HepG2 (cell line): ENCODE data around the gene AMZ1. TPM values are rescaled to one million over a fixed set of nuclear protein-coding genes. Genes with fewer than 3 reads are reported as not detected.

Experiments
- CBFB ChIP-seq: sonication (generic); formaldehyde crosslinking; IDR thresholded peaks from 2 replicates; pipeline ENCODE4 v1.4.0; 2020; ENCODE audit warnings: missing genetic modification reagents
- CCAR2 ChIP-seq: fragments of 200-400 bp; formaldehyde crosslinking; optimal IDR thresholded peaks from 2 replicates; pipeline ENCODE3; 2018; ENCODE audit warnings: low read depth, mild to moderate bottlenecking, low read length, moderate library complexity
- DPF2 ChIP-seq: sonication (generic); formaldehyde crosslinking; IDR thresholded peaks from 2 replicates; pipeline ENCODE4 v1.4.0; 2020; ENCODE audit warnings: mild to moderate bottlenecking, low read depth, missing genetic modification reagents, borderline replicate concordance
- GABPB1 ChIP-seq: IDR thresholded peaks from 2 replicates; pipeline ENCODE4 v1.6.1; 2016; ENCODE audit warnings: mild to moderate bottlenecking, missing genetic modification reagents, moderate library complexity, missing compliant biosample characterization
- HDAC1 ChIP-seq: sonication (generic); formaldehyde crosslinking; IDR thresholded peaks from 2 replicates; pipeline ENCODE4 v1.5.1; 2020; ENCODE audit warnings: mild to moderate bottlenecking, missing genetic modification reagents
- HNRNPL ChIP-seq: fragments of 200-400 bp; formaldehyde crosslinking; IDR thresholded peaks from 2 replicates; pipeline ENCODE4 v1.6.1; 2017; ENCODE audit warnings: mild to moderate bottlenecking, low read depth, low read length
- KDM3A ChIP-seq: IDR thresholded peaks from 2 replicates; pipeline ENCODE4 v1.6.1; 2018; ENCODE audit warnings: low read depth, missing compliant biosample characterization
- NRL ChIP-seq: sonication (generic); formaldehyde crosslinking; IDR thresholded peaks from 2 replicates; pipeline ENCODE4 v1.5.0; 2020; ENCODE audit warnings: missing genetic modification reagents, mild to moderate bottlenecking, moderate library complexity, borderline replicate concordance
- RXRA ChIP-seq: sonication (generic); formaldehyde crosslinking; IDR thresholded peaks from 2 replicates; pipeline ENCODE4 v1.5.1; 2020; ENCODE audit warnings: missing genetic modification reagents
- SOX6 ChIP-seq, 2 experiments: fragments of 450-650 bp in 1 of 2; sonication (generic) in 1 of 2; formaldehyde crosslinking in 1 of 2; IDR thresholded peaks; 2 replicates each; pipeline versions ENCODE4 v1.4.0 to v1.6.1; 2017 to 2020; ENCODE audit warnings: antibody characterized with exemption in 1 of 2, mild to moderate bottlenecking in 1 of 2, missing genetic modification reagents in 1 of 2
- SRSF1 ChIP-seq: fragments of 200-400 bp; formaldehyde crosslinking; optimal IDR thresholded peaks from 2 replicates; pipeline ENCODE3; 2017; ENCODE audit warnings: mild to moderate bottlenecking, low read depth, low read length, moderate library complexity
- STAG1 ChIP-seq: sonication (generic); formaldehyde crosslinking; IDR thresholded peaks from 2 replicates; pipeline ENCODE4 v1.4.0; 2020; ENCODE audit warnings: missing genetic modification reagents
- ZMYM4 ChIP-seq: sonication (generic); formaldehyde crosslinking; IDR thresholded peaks from 2 replicates; pipeline ENCODE4 v1.8.1; 2023; ENCODE audit warnings: mild to moderate bottlenecking, missing genetic modification reagents
- ZNF263 ChIP-seq: sonication (generic); formaldehyde crosslinking; IDR thresholded peaks from 2 replicates; pipeline ENCODE4 v1.4.0; 2020; ENCODE audit warnings: missing genetic modification reagents
- ZNF367 ChIP-seq: sonication (generic); formaldehyde crosslinking; IDR thresholded peaks from 2 replicates; pipeline ENCODE4 v1.4.0; 2020; ENCODE audit warnings: missing genetic modification reagents, borderline replicate concordance
- ZSCAN9 ChIP-seq: IDR thresholded peaks from 2 replicates; pipeline ENCODE4 v1.6.1; 2016; ENCODE audit warnings: borderline replicate concordance
- polyA plus RNA-seq, 8 experiments: library from polyadenylated mRNA; depleted of rRNA in 3 of 8; stranded (reverse) in 7 of 8; unstranded in 1 of 8; fragments of >200 nt; fragmentation: Illumina TruSeq in 4 of 8; extraction: Trizol in 4 of 8; gene quantifications; 2 replicates each; pipeline versions ENCODE4 v1.2.1 to v1.2.3, GENCODE V29; 2011 to 2016; ENCODE audit warnings: low read depth in 4 of 8, missing spikeins in 1 of 8, mixed read lengths in 1 of 8; ENCODE audit not compliant: insufficient read depth in 1 of 8
- total RNA-seq, 5 experiments: library from RNA; depleted of rRNA; stranded (reverse); fragments of >200 nt; fragmentation: Illumina TruSeq; extraction: Trizol; gene quantifications; 2 replicates each; pipeline ENCODE4 v1.2.3, GENCODE V29; 2016; ENCODE audit warnings: low read depth in 1 of 5
- TF ChIP-seq, protein P1 (sequence below): sonication (generic); formaldehyde crosslinking; conservative IDR thresholded peaks from 2 replicates; pipeline ENCODE4 v1.4.0; 2020; ENCODE audit warnings: missing genetic modification reagents
- TF ChIP-seq, protein P2 (sequence below): sonication (generic); formaldehyde crosslinking; IDR thresholded peaks from 2 replicates; pipeline ENCODE4 v1.4.0; 2020; ENCODE audit warnings: missing genetic modification reagents
- TF ChIP-seq, protein P3 (sequence below): sonication (generic); formaldehyde crosslinking; IDR thresholded peaks from 2 replicates; pipeline ENCODE4; 2020; ENCODE audit warnings: missing genetic modification reagents, mild to moderate bottlenecking, borderline replicate concordance
- TF ChIP-seq, protein P4 (sequence below): IDR thresholded peaks from 2 replicates; pipeline ENCODE4 v1.6.1; 2016; ENCODE audit warnings: mild to moderate bottlenecking, missing biosample characterization, missing genetic modification reagents
- TF ChIP-seq, protein P5 (sequence below): sonication (generic); formaldehyde crosslinking; IDR thresholded peaks from 2 replicates; pipeline ENCODE4 v1.4.0; 2020; ENCODE audit warnings: mild to moderate bottlenecking, missing genetic modification reagents

Gene AMZ1
- total and polyA plus RNA-seq, 2 of the 13 experiments (the other 11 are each of a cell fraction or from before 2014, with no cell fraction given): 0.03 TPM; not detected in 1

DNA sequence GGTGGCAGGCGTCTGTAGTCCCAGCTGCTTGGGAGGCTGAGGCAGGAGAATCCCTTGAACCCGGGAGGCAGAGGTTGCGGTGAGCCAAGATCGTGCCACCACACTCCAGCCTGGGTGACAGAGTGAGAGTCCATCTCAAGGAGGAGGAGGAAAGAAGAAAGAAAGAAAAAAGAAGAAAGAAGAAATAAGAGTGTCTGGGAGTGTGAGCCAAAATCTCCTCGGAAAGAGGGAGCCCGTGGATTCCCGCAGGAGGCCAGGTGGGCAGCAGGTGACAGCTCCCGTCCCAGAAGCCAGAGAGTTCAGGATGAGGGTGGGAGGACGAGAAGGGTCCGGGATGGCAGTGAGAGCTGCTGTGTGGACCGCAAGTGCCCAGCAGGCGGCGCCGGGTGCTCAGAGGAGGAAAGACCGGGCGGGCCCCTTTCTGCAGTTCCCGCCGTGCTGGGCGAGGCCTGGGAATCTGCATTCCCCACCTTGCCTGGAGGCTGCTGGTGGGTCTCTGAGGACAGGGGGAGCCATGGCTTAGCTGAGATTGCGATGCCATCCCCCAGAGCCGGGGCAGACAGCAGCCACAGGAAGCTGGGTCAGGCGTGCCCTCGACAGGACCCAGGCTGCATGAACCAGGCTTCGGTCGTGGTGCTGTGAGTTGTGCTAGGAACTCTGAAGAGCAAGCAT is 17.1 kb upstream of the AMZ1 start (continued):
- TF ChIP-seq ZNF367 (CRISPR knock-in tag) (no peak), GABPB1 (CRISPR knock-in tag) (peak; percentile 54; the same call in 1 of the 2 replicates), ZMYM4 (0 out of 2 replicates have a peak, but pooled peaks have one; percentile 34), HDAC1 (CRISPR knock-in tag) (peak; percentile 38; the same call in 1 of the 2 replicates), KDM3A (CRISPR knock-in tag) (0 out of 2 replicates have a peak, but pooled peaks have one; percentile 49), STAG1 (CRISPR knock-in tag) (peak; percentile 90), DPF2 (CRISPR knock-in tag) (no peak), CBFB (0 out of 2 replicates have a peak, but pooled peaks have one; percentile 37), SOX6 (IDR thresholded peaks at IDR 0.05) (no peak), SOX6 (CRISPR knock-in tag; IDR thresholded peaks at IDR 0.05) (peak; percentile 12; the same call in 1 of the 2 replicates), SRSF1 (peak; percentile 34), NRL (CRISPR knock-in tag) (0 out of 2 replicates have a peak, but pooled peaks have one; percentile 29), ZSCAN9 (0 out of 2 replicates have a peak, but pooled peaks have one; percentile 21), RXRA (peak; percentile 46; the same call in 1 of the 2 replicates), HNRNPL (peak; percentile 67; the same call in 1 of the 2 replicates), CCAR2 (no peak), ZNF263 (peak; percentile 66)
- TF ChIP-seq, protein P1, sequence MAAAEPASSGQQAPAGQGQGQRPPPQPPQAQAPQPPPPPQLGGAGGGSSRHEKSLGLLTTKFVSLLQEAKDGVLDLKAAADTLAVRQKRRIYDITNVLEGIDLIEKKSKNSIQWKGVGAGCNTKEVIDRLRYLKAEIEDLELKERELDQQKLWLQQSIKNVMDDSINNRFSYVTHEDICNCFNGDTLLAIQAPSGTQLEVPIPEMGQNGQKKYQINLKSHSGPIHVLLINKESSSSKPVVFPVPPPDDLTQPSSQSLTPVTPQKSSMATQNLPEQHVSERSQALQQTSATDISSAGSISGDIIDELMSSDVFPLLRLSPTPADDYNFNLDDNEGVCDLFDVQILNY: peak; percentile 93
- TF ChIP-seq, protein P2, sequence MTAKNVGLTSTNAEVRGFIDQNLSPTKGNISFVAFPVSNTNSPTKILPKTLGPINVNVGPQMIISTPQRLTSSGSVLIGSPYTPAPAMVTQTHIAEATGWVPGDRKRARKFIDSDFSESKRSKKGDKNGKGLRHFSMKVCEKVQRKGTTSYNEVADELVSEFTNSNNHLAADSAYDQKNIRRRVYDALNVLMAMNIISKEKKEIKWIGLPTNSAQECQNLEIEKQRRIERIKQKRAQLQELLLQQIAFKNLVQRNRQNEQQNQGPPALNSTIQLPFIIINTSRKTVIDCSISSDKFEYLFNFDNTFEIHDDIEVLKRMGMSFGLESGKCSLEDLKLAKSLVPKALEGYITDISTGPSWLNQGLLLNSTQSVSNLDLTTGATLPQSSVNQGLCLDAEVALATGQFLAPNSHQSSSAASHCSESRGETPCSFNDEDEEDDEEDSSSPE (CRISPR knock-in tag): peak; percentile 86
- TF ChIP-seq, protein P3, sequence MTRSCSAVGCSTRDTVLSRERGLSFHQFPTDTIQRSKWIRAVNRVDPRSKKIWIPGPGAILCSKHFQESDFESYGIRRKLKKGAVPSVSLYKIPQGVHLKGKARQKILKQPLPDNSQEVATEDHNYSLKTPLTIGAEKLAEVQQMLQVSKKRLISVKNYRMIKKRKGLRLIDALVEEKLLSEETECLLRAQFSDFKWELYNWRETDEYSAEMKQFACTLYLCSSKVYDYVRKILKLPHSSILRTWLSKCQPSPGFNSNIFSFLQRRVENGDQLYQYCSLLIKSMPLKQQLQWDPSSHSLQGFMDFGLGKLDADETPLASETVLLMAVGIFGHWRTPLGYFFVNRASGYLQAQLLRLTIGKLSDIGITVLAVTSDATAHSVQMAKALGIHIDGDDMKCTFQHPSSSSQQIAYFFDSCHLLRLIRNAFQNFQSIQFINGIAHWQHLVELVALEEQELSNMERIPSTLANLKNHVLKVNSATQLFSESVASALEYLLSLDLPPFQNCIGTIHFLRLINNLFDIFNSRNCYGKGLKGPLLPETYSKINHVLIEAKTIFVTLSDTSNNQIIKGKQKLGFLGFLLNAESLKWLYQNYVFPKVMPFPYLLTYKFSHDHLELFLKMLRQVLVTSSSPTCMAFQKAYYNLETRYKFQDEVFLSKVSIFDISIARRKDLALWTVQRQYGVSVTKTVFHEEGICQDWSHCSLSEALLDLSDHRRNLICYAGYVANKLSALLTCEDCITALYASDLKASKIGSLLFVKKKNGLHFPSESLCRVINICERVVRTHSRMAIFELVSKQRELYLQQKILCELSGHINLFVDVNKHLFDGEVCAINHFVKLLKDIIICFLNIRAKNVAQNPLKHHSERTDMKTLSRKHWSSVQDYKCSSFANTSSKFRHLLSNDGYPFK: 0 out of 2 replicates have a peak, but pooled peaks have one; percentile 47
- TF ChIP-seq, protein P4, sequence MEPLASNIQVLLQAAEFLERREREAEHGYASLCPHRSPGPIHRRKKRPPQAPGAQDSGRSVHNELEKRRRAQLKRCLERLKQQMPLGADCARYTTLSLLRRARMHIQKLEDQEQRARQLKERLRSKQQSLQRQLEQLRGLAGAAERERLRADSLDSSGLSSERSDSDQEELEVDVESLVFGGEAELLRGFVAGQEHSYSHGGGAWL (CRISPR knock-in tag): no peak
- TF ChIP-seq, protein P5, sequence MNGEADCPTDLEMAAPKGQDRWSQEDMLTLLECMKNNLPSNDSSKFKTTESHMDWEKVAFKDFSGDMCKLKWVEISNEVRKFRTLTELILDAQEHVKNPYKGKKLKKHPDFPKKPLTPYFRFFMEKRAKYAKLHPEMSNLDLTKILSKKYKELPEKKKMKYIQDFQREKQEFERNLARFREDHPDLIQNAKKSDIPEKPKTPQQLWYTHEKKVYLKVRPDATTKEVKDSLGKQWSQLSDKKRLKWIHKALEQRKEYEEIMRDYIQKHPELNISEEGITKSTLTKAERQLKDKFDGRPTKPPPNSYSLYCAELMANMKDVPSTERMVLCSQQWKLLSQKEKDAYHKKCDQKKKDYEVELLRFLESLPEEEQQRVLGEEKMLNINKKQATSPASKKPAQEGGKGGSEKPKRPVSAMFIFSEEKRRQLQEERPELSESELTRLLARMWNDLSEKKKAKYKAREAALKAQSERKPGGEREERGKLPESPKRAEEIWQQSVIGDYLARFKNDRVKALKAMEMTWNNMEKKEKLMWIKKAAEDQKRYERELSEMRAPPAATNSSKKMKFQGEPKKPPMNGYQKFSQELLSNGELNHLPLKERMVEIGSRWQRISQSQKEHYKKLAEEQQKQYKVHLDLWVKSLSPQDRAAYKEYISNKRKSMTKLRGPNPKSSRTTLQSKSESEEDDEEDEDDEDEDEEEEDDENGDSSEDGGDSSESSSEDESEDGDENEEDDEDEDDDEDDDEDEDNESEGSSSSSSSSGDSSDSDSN: peak; percentile 36; the same call in 1 of the 2 replicates
